Fibroblast of lung (primary cell): ENCODE measurements around the gene DSPP.

Experiments used
- CTCF ChIP-seq, 2 donors: IDR thresholded peaks in 1 of 2; conservative IDR thresholded peaks in 1 of 2; 1 replicate in 1 of 2; 2 replicates in 1 of 2; pipeline ENCODE4 v1.5.1; 2011 to 2012; ENCODE audit warnings: low read length in 2 of 2, control low read depth in 1 of 2, inconsistent platforms in 1 of 2, low read depth in 1 of 2, mild to moderate bottlenecking in 1 of 2
- EZH2 ChIP-seq: IDR thresholded peaks from 2 replicates; pipeline ENCODE4 v1.5.1; 2012; ENCODE audit warnings: low read length, control low read depth, mild to moderate bottlenecking; ENCODE audit errors: missing control alignments

GRCh38 chr4:87608229-87608628 is at the start of gene DSPP:
- TF ChIP-seq EZH2: no peak
- no peak for TF ChIP-seq CTCF (conservative IDR thresholded peaks at IDR 0.05 in 1 of 2, IDR thresholded peaks at IDR 0.05 in 1 of 2; ENCODE audit: low read depth in 1 of 2, low read length in 2 of 2)
